Activated CD8-positive, alpha-beta memory T cell treated with anti-CD3 and anti-CD28 coated beads, Interleukin-2, amount 50 U/mL, for 1 hour (primary cell): Measurements from ENCODE around the gene BRD3OS.

Source experiments
- DNase-seq: peaks from one replicate; pipeline ENCODE4 v3.0.0-alpha.2; 2020; ENCODE audit errors: extremely low read depth

The BRD3OS gene

DNA sequence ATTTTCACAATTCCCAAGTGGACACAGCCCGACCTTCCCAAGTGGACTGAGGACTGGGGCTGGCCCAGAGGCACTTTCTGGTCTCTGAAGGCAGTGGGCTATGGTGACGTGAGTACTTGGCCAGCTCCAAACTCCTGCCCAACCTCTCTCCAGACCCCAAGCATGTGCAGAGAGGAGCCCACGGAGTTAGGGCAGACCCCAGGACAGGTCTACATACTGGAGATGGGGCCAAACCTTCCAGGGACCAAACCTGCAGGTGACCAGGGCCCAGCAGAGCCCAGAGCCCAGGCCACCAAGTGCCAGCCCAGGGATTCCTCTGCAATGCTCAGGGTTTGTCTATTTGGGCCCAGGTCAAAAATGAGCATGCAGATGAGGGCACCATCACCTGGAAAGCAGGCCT, 27.2 kb downstream of the BRD3OS start:
- DNase-seq: no peak

DNA sequence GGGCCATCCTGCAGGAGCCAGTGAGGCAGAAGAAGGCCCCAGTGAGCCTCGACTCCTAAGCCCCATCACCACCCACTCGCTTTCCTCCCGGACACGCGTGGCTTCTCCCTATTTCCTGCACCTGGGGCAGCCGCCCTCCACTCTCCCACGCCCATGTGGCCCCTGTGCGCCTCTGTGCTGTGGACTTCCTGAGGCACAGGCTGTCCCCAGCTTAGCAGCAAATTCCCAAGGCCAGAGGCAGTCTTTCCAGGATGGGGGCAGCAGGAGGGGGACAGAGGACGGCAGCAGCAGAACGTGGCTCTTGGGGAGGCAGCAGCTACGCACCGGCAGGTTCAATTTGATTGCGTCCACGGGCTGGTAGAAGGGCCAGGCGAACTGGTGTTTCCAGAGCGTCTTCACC, 27.7 kb downstream of the BRD3OS start:
- DNase-seq: no peak

DNA sequence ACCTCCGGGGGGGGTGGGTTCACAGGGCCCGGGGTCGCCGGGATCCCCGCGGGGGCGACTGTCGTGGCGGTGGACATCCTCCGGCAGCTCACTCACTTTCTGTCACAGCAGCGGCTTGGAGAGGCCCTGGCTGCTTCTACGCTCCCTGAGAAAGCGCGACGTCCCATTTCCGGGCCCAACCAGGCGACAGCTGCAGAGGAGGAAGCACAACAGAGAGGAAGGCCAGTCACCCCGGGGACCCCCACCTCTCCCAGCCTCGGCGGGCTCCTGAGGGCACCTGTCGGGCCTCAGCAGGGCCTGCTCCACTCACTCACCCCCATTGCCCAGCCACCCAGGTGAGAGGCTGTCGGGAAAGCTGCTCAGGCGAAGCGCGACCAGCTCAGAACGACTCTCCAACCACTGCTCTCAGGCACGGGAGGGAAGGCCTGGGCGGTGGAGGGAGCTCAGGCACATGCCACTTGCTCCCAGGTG, 28.2 kb downstream of the BRD3OS start:
- no peak for DNase-seq

DNA sequence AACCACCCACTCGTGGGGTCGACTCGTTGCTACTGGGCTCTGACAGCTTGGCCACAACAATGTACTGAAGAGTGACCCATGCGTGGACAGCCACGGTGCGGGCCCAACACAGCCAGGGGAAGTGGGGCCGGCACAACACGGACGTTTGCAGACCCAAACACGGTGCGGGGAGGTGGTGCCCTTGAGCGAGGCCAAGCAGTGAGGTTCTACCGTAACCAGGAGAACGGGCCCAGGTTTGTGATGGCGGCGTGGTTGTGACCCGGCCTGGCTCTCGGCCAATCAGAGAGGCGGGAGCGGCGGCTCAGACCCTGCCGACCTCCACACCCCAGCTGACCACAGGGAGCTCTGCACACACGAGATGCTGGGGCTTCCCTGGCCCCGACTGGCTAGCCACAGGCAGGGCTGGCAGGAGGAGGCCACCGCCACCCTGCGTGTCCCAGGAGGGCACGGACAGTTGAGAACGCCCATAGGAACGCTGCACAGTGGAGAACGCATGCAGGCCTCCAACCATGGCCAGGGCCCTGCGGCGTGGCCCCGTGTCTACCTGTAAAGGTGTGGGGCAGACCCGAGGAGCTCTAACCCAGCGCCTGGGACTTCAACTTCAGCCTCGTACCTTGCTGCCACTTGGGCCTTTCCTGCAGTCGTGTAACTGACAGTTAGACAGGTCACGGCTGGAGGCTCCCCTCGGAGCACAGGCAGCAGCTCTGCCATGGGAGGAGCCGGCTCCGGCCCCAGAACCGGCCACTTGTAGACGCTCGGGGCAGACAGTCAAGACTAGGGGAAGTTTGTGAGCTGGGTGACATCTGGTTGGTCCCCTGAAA, 28.9 kb downstream of the BRD3OS start:
- DNase-seq: no peak

DNA sequence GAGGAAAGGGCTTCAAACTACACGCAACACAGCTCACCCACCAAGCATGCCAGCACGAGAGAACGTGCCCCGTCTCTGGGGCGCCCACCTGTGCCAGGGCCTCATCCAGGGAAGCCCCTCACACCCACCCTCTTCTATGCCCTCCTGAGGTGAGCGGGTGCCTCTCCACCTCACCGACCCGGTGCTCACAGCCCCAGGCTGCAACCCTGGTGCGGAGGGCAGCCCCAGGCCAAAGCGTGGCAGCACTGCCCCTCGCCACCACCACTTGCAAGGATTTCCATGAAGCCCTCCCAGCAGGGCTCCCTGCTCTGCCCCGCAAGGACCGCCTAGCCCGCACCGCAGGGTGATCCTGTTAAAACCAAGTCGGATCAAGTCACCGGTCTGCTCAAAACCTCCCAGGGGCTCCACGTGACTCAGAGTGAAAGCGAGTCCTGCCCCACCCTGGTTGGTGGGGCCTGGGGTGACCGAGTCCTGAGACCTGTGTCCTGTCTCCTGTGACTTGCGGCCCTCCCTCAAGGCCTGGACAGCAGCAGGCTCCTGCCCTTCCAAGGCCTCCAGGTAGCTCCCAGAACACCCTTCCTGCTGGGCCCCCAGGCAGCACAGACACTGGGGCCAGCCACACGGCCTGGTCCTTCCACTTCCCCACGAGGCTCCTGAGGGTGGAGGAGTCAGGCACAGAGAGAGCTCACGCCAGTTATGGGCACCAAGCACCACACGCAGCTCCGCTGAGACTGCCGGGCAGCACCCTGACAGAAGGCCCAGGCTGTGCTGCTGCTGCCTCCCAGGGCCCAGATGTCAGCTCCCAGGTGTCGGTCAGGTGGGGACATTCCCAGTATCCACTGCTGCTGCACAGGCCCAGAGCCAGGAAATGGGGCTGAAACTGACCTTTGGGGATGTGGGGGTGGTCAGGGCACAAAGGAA, 29.9 kb downstream of the BRD3OS start:
- no peak for DNase-seq

DNA sequence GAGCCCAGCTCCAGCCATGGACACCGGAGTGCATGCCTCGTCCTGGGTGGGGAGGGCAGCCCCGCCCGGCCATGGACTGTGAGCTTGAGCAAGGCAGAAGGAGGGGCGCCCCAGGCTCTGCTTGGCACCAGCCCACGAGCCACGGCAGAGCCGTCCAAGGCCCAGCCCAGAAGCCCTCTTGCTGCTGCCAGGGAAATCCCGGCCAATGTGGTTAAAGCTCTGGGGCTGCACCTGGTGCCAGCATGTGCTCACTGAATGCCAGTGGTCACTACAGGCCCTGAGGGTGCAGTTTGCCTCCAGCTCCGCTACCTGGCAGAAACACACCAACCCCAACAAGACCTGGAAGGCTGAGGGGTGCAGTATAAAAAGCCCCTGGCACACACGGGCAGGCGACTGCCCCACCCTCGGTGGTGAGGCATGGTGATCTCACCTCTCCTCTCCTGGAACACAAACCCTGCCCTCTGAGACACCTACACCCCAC, 30.7 kb downstream of the BRD3OS start:
- DNase-seq: no peak

DNA sequence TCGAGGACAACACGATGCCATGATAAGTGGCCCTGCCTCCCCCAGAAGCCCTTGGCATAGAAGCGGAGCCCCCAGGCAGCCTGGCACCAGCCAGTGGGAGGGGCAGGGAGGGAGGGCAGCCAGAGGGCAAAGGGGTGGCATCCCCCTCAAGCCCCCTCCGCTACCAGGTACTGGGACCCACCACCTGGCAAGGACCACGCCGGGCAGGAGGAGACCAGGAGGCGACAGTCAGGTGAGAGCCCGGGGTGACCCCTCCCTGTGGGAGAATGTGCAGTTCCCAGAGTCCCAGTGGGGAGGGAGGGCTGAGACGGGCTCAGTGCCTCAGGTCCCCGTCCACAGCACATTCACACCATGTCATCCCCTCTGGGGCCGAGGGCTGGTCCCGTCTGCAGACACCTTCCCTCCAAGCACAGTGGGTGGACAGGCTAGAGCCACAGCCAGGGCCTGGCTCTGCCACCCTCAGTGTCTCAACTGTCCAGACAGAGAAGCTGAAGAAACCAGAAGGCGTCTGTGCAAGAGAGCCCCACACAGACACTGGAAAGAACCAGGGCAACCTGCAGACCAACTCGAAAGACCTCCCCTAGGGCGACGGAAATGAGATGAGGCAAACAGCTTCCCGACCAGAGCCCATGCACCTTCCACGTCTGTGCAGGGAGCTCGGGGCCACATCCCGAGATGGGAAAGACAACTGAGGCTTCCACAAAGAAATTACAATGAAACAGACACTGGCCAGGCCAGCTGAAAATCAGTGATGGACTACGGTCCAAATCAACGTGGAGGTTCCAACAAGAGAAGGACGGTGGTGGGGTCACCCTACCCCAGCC, 31.4 kb downstream of the BRD3OS start:
- DNase-seq: no peak

DNA sequence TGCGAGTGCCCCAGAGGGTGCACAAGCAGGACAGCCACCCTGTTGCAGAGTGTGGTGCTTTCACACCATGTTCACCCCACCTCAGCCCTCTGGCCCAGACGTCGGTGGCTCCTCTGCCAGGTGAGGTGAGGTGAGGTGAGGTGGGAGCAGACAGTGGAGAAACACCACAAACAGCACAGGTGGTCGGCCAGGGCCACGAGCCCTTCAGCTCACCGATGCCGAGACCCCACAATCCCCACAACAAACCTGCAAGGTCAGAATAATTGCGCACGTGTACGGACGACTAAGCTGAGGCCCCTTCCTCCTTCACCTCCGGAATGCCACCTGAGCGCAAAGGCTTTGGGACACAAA, 32.0 kb downstream of the BRD3OS start:
- no peak for DNase-seq

DNA sequence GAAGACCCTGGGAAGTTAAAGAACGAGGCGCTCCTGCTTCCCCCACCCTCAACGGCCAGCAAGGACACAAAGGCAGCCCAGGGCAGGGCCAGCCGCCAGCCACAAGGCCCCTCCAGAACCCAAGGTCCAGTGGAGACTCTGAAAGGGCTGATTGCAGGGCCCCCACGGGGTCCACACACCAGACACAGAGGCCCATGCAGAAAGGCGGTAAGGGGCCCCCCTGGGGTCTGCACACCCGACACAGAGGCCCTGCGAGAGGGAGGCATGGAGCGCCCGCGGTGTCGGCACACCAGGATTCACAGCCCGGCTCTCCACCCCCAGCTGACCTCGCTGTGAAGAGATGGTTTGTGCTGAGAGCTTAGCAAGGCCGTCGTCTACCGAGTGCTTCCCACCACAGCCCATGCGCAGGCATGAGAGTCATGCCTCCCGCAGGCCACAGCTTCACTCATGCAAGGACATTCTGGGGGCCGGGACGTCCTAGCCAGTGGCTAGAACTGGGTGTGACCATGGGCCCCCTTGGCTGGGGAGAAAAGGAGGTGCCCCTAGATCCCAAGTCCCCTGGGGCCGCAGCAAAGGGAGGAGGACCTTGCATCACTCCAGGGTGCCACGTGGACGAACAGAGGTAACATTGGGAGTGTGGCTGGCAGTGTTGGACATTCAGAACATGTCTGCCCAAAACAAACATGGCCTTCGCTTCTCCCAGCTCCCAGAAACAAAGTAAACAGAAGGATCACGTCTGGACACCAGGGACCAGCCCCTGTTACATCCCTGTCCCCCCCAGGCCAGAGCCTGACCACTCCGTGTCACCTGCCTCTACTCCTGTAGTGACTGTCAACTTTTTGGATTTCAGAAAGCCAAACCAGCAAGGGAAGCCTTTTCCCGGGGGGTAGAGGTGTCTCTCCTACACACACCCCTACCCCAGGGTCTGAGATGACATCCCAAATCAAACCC, 32.7 kb downstream of the BRD3OS start:
- DNase-seq: no peak

DNA sequence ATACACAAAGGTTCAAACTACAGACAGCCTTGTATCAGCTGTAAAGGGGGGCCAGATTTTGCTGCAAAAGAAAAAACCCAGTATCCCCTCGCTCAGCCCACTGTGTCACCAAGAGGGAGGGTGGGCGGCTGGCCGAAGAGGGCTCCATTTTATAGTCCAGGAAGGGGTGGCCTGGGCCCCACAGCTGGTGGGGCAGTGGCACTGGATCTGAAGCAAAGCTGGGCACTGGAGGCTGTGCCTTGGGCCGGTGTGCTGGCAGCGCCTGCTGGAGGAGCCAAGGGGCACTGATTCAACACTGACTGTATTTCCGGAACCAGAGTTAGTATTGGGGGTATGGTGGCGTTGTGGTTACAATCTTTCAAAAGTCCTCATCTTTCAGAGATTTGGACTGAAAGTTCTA, 33.4 kb downstream of the BRD3OS start:
- no peak for DNase-seq

DNA sequence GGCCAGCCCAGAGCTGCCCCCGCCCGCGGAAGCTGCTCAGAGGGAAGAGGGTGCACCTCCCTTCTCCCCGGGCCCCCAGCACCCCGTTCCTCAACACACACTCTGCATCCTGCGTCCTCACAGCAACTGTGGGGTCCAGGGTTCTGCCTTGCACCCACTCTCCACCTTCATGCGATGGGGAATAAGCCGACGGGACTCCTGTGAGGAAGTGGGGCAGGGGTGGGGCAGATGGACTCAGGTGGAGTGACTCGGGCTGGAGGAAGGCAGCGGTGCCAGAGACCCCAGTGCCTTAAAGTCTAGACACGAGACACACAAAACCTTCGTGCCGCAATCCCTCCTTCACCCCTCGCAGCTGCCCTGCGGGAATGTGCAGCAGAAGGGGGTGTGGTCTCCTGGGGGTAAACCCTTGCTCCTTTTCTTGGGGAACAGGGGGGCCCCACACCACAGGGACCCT, 33.9 kb downstream of the BRD3OS start:
- no peak for DNase-seq

DNA sequence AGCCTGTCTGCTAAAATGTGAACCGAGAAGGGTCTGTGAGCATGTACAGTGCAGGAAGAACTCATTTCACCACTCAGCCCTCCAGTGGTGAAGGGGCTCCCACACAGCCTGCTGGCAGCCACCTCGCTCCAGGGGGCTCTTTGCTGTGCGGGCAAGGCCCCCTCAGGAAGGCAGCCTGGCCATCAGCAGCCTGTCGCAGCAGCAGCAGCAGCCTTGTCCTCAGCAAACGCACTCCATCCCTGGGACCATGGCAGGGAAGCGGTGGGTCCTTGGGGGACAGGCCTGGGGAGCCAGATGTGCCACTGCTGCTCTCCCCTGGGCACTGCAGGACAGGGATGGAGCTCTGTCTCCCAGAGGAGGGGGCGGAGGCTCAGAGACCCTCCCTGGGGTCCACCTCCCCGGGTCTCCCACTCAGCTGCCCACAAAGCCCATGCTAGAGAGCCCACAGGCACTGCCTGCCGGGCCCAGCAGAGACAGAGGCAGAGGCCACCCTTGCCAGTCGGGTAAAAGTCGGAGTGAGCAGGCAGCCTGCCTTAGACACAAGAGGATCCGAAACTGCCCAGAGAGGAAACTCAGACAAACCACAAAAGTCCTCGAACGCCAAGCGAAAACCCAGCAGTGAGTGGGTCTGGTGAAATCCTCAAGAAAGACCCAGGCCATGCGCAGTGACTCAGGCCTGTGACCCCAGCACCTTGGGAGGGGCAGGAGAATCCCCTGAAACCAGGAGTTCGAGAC, 34.5 kb downstream of the BRD3OS start:
- DNase-seq: no peak

DNA sequence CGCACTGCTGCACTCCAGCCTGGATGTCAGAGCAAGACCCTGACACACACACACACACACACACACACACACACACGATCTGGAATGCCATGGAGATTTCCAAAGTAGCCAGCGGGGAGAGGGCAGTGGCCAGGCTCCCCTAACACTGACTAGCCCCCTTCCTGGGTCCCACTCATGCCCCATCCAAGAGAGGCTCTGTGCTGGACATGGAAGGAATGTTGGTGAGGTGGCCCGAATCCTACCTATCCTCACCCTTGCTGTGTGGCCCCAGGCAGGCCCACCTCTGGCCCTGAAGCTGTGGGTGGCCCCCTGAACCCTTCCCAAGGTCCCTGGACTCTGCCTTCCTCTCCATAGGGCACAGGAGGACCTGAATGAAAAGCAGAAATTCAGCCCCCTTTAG, 35.3 kb downstream of the BRD3OS start:
- no peak for DNase-seq

DNA sequence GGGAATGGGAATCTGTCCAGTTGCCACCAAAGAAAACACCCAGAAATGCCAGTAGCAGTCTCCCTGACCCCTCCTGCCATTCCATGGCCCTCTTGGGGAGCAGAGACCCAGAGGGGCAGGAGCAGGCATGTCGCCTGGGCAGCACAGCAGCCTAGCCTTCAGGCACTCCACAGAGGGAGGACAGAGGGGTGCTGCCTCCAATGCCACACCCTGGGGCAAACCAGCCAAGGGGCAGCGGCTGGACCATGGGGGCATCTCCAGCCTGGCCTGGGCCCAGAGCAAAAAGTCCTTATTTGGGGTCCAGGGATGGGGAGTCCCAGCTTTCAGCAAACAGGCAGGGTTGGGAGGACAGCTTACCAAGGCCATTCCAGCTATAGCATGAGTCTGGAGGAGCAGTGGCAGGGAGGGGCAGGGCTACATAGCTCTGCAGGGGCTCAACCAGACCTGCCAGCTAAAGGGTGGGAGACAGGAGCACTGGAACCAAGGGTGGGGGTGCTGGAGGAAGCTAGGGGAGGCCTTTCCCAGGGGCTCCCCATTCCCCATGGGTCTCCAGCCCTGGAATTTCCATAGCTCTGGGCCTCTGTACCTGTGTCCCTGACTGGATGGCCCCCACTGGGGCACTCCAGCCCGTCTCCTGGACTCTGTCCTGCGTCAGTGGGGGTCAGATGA, 35.9 kb downstream of the BRD3OS start:
- DNase-seq: no peak

DNA sequence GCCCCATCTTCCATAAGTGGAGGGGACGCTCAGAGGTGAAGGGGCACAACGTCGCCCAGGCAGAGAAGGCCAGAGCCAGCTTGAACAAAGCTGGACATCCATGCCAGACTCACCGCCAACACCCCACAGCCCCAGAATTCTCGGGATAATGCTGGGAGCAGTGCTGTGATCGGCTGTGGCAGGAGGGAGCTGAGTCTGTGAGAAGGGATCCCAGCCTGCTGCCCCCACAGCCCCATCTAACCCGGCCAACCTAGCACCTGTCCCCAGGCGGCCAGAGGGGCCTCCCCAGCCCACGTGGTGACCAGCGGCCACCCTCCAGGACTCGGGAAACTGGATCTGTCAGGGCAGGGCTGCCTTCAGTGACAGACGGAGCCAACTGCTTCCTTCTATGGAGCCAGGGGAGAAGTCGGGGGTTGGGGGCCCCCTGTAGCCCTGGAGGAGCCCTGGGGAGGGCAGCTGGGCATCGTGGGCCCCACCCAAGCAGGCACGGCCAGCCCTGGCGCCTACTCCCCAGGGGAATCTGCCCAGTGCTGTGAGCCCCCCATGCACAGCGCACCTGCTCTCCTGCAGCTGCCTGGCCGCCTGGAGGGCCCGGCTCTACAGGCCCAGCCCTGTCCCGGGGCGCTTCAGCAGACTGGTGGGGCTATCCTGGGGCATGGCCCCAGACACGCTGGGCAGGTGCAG, 36.5 kb downstream of the BRD3OS start:
- no peak for DNase-seq

DNA sequence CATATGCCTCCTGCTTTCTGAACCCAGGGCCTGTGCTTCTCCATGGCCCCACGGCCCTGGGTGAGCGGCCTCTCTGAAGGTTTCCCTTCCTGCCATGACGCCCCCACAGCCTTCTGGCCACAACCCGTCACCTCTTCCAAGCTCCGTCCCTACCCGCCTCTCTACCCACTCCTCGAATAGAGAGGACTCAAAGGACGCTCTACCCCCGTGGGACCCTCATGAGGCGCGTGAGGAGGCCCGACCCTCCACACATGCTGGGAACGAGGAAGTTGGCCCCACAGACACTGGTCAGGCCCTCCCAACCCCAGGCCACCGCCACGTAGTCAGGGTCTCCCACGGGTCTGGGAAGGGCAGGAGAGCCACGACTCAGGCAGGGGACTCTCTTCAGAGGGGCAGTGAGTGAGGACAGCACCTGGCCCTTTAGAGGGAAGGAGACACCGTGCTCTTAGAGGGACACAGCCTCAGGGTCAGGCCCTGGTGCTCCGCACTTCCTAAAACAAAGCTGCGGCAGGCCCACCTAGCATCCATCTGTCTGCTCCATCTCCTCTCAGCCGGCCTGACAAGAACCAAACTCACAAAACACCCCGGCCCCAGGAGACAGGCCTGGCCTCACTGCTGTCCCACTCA, 37.3 kb downstream of the BRD3OS start:
- DNase-seq: no peak

DNA sequence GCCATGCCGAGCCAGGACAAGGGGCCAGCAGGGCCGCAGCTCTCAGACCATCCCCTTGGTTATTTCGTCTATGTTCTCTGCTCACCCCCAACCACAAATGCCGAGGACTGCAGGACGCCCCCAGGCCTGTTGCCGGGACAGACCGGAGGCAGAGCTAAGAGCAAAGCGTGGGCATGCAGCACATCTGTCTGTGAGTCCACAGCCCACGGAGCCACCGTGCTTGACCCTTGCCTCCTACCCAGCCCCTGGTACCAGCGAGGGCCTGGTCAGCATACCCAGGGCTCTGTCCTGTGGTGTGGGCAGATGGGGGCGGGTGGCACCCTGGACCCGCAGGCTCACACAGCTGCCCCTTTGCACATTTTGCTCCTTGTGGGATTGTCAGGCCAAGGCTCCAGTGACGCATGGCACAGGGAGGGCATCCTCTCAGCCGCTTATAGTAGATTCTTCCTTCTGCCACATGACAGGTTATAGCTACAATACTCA, 37.8 kb downstream of the BRD3OS start:
- DNase-seq: no peak
